Parathyroid adenoma (tissue), 2 donors: ENCODE data around the gene SLC25A29.

Experiments
- H2AFZ ChIP-seq: fragments of 300-600 bp; sonication (generic); one replicate; pipeline ENCODE4 v1.7.0; 2017; ENCODE audit warnings: antibody characterized with exemption, mild to moderate bottlenecking
- H3K27ac ChIP-seq: fragments of 300-600 bp; sonication (generic); one replicate; pipeline ENCODE4 v1.7.0; 2017
- H3K27me3 ChIP-seq: fragments of 300-600 bp; sonication (generic); one replicate; pipeline ENCODE4 v1.7.0; 2017; ENCODE audit warnings: low read length; ENCODE audit not compliant: control insufficient read depth, insufficient read depth
- H3K36me3 ChIP-seq: fragments of 300-600 bp; sonication (generic); one replicate; pipeline ENCODE4 v1.7.0; 2017; ENCODE audit warnings: low read length; ENCODE audit not compliant: control insufficient read depth, insufficient read depth
- H3K4me1 ChIP-seq: fragments of 300-600 bp; sonication (generic); one replicate; pipeline ENCODE4 v1.7.0; 2017; ENCODE audit warnings: control low read depth
- H3K4me2 ChIP-seq: fragments of 300-600 bp; sonication (generic); one replicate; pipeline ENCODE4 v1.7.0; 2017; ENCODE audit warnings: low read length
- H3K4me3 ChIP-seq: fragments of 300-600 bp; sonication (generic); one replicate; pipeline ENCODE4 v1.7.0; 2017; ENCODE audit warnings: low read depth, low read length
- H3K79me2 ChIP-seq: fragments of 300-600 bp; sonication (generic); one replicate; pipeline ENCODE4 v1.7.0; 2017; ENCODE audit warnings: control low read depth
- H3K9ac ChIP-seq: fragments of 300-600 bp; sonication (generic); one replicate; pipeline ENCODE4 v1.7.0; 2017; ENCODE audit warnings: mild to moderate bottlenecking
- H3K9me3 ChIP-seq: fragments of 300-600 bp; sonication (generic); one replicate; pipeline ENCODE4 v1.7.0; 2017; ENCODE audit warnings: low read length; ENCODE audit not compliant: control insufficient read depth
- CTCF ChIP-seq: fragments of 300-600 bp; sonication (generic); IDR thresholded peaks from one replicate; pipeline ENCODE4 v1.7.0; 2017; ENCODE audit warnings: antibody characterized with exemption, mild to moderate bottlenecking
- donor health status: primary hyperparathyroidism.

Gene SLC25A29

GRCh38 chr14:100279563-100279962 is 26.7 kb downstream of the SLC25A29 start:
- Histone ChIP-seq H3K9ac (no peak overlapping the region), H3K27ac (no peak overlapping the region)

GRCh38 chr14:100279133-100279532 is 27.1 kb downstream of the SLC25A29 start:
- Histone ChIP-seq H3K4me3 (no peak overlapping the region), H3K9ac (no peak overlapping the region), H3K79me2 (peaks cover 50% of the 10 kb centered on the region), H3K4me1 (no peaks in the 10 kb centered on the region), H3K36me3 (no peaks in the 10 kb centered on the region), H3K4me2 (no peak overlapping the region), H3K27me3 (no peaks in the 10 kb centered on the region), H3K9me3 (no peaks in the 10 kb centered on the region), H2AFZ (no peak overlapping the region), H3K27ac (no peak overlapping the region)
- TF ChIP-seq CTCF = no peak

More at GRCh38 chr14:100279563-100279962, 26.7 kb downstream of the SLC25A29 start:
- no peaks in the 10 kb centered on the region for H3K9me3 ChIP-seq
- peaks cover 46% of the 10 kb centered on the region for H3K79me2 ChIP-seq
- H2AFZ ChIP-seq = no peak overlapping the region
- H3K27me3 ChIP-seq = no peaks in the 10 kb centered on the region
- H3K4me2 ChIP-seq = no peak overlapping the region
- no peak overlapping the region for H3K4me3 ChIP-seq
- no peaks in the 10 kb centered on the region for H3K36me3 ChIP-seq
- TF ChIP-seq CTCF = no peak
- peaks cover 1% of the 10 kb centered on the region for H3K4me1 ChIP-seq

- H3K27me3 ChIP-seq = no peaks in the 10 kb centered on the region
- no peak overlapping the region for H3K4me3 ChIP-seq
- peaks cover 53% of the 10 kb centered on the region for H3K79me2 ChIP-seq
- no peaks in the 10 kb centered on the region for H3K9me3 ChIP-seq
- no peaks in the 10 kb centered on the region for H3K4me1 ChIP-seq
- no peak overlapping the region for H3K9ac ChIP-seq
- H3K4me2 ChIP-seq = no peak overlapping the region
- no peak overlapping the region for H2AFZ ChIP-seq
- no peak overlapping the region for H3K27ac ChIP-seq
- H3K36me3 ChIP-seq = no peaks in the 10 kb centered on the region
- TF ChIP-seq CTCF = no peak
Measured at GRCh38 chr14:100278702-100279101, 27.5 kb downstream of the SLC25A29 start.

- Histone ChIP-seq H3K9ac (no peak overlapping the region), H3K27me3 (no peaks in the 10 kb centered on the region), H3K4me1 (no peaks in the 10 kb centered on the region), H3K4me3 (no peak overlapping the region), H3K9me3 (no peaks in the 10 kb centered on the region), H2AFZ (no peak overlapping the region), H3K27ac (no peak overlapping the region), H3K79me2 (peaks cover 57% of the 10 kb centered on the region), H3K36me3 (no peaks in the 10 kb centered on the region), H3K4me2 (no peak overlapping the region)
- no peak for TF ChIP-seq CTCF
Measured at GRCh38 chr14:100275214-100275613, 31.0 kb downstream of the SLC25A29 start.

- no peak for TF ChIP-seq CTCF
- H3K27me3 ChIP-seq = no peaks in the 10 kb centered on the region
- no peak overlapping the region for H2AFZ ChIP-seq
- H3K4me3 ChIP-seq = no peak overlapping the region
- H3K79me2 ChIP-seq = peaks cover 52% of the 10 kb centered on the region
- H3K4me1 ChIP-seq = no peaks in the 10 kb centered on the region
- H3K9ac ChIP-seq = no peak overlapping the region
- no peak overlapping the region for H3K4me2 ChIP-seq
- H3K9me3 ChIP-seq = no peaks in the 10 kb centered on the region
- H3K27ac ChIP-seq = no peak overlapping the region
- no peaks in the 10 kb centered on the region for H3K36me3 ChIP-seq
Measured at GRCh38 chr14:100274250-100274649, 32.0 kb downstream of the SLC25A29 start.
